Renal pelvis (tissue), 4 donors: ENCODE measurements around the gene SIRPB2. TPM values are rescaled to one million over a fixed set of nuclear protein-coding genes. Genes with fewer than 3 reads are reported as not detected.
"Not testable (repeated sequence)": the region's sequence is repeated elsewhere in the genome, so short reads cannot be mapped to it uniquely, and the experiment has no call there.

Experiments used
- DNase-seq: peaks from one replicate; pipeline ENCODE4 v3.0.0-alpha.2; 2013
- polyA plus RNA-seq, 3 donors: library from polyadenylated mRNA; unstranded; fragments of 120-200 nt; gene quantifications; one replicate each; pipeline ENCODE4 v1.2.1, GENCODE V29; 2013; ENCODE audit not compliant: insufficient read length in 3 of 3

Gene SIRPB2
- polyA plus RNA-seq, 3 donors = 0.80 to 1.1 (median 1.0) TPM

- DNase-seq = no peak
These were observed 9.3 kb upstream of the SIRPB2 start for GRCh38 chr20:1500496-1500895.

GRCh38 chr20:1499528-1500420 is 8.6 kb upstream of the SIRPB2 start:
- no peak for DNase-seq

DNA sequence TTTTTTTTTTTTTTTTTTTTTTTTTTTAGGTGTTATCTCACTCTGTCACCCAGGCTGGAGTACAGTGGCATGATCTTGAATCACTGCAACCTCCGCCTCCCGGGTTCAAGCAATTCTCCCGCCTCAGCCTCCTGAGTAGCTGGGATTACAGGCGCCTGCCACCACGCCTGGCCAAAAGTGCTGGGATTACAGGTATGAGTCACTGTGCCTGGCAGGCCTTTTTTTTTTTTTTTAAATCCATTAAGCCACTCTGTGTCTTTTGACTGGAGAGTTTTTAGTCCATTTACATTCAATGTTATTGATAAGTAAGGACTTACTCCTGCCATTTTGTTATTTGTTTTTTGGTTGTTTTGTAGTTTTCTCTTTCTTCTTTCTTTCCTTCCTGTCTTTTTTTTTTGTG is 6.2 kb upstream of the SIRPB2 start:
- DNase-seq = not testable (repeated sequence)

DNA sequence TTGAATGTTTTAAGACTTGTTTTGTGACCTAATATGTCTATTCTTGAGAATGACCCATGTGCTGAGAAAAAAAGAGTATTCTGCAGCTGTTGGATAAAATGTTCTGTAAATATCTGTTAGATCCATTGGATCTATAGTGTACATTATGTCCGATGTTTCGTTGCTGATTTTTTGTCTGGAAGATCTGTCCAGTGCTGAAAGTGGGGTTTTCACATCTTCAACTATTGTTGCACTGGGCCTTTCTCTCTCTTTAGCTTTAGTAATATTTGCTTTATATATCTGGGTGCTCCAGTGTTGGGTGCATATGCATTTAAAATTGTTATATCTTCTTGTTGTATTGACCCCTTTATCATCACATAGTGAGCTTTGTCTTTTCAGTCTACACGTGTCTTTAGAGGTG is 5.7 kb upstream of the SIRPB2 start:
- no peak for DNase-seq

DNA sequence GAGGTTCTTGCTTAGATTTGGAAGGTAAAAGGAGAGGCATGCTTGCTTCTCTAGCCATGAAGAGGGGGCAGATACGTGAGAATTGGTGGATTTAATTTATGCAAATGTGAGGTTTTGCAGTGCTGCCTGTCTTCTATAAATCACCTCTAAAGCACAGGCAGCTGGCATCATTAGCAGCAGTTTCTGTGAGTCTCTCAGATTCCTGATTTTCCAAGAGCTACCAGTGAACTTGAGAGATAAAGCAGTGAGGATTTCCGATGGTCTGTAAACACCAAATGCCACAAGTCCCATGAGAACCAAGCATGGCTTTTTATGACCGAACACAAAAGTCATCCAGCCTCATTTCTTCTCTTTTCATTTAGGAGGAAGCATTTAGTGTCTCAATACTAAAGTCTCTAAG is 3.2 kb upstream of the SIRPB2 start:
- DNase-seq = no peak

DNA sequence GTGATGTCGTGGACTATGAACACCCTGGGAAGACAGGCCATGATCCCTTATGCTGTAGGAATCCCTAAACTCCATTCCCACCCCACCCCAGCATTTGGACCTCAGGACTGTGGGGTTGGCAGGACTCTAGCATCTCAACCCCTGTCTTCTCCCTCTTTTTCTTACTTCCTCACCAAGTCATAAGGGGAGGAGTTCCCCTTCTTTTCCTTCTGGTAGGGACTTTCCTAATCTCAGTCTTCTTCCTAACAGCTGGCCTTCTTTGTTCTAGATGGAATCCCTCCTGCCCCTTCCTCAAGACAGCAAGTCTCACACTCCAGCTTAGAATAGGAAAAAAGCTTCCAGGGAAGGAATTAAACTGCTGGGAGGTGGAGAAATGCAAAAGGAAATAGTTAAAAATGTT is 2.3 kb upstream of the SIRPB2 start:
- no peak for DNase-seq

GRCh38 chr20:1491860-1492642 is 831 bp upstream of the SIRPB2 start:
- DNase-seq = no peak

DNA sequence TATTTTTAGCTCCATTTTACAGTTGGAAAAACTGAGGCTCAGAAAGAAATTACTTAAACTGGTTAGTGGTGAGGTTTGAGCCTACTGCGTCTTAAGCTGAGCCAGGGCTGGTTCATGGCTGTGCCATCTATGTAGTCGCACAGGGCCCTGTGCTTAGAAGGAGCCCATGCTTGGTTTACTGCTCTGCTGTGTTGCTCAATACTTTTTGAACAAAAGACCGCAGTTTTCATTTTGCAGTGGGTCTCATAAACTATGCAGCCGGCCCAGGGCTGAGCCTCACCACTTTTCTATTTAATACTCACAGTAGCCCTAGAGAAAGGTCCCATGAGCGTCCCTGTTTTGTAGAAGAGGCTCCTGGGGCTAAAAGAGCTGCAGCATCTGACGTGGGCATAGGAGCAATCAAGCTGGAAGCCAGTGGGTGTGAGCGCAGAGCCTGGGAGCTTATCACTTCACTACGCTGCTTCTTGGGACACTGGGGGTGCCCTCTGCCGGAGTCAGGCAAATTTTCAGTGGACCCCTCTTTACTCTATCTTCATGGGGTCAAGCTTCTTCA is 501 bp downstream of the SIRPB2 start:
- no peak for DNase-seq

DNA sequence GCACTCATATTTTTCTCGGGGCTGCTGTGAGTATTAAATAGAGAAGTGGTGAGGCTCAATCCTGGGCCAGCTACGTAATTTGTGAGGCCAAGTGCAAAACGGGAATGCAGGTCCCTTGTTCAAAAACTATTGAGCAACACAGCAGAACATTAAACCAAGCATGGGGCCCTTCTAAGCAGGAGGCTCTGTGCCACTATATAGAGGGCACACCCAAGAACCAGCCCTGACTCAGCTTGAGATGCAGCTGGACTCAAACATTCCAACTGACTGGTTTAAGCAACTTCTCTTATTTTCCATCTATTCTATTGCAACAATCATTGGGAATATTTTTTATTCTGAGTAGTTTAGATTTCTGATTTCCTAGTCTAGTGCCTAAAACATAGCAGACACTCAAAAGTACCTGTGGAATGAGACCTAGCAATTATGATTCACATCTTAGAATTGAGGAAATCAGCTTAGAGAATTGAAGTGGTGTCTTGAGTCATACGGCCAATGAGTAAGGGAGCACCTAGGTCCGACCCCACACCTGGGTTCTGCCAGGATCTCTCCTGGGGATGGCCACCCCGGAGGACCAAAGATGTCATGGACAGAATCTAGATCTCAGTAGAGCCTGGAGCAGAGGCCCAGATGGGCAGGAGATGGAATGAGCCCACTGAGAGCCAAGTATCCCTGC is 1.3 kb downstream of the SIRPB2 start:
- no peak for DNase-seq

GRCh38 chr20:1489325-1489724 is 1.9 kb downstream of the SIRPB2 start:
- no peak for DNase-seq

GRCh38 chr20:1486566-1486965 is 4.7 kb downstream of the SIRPB2 start:
- DNase-seq = no peak

DNA sequence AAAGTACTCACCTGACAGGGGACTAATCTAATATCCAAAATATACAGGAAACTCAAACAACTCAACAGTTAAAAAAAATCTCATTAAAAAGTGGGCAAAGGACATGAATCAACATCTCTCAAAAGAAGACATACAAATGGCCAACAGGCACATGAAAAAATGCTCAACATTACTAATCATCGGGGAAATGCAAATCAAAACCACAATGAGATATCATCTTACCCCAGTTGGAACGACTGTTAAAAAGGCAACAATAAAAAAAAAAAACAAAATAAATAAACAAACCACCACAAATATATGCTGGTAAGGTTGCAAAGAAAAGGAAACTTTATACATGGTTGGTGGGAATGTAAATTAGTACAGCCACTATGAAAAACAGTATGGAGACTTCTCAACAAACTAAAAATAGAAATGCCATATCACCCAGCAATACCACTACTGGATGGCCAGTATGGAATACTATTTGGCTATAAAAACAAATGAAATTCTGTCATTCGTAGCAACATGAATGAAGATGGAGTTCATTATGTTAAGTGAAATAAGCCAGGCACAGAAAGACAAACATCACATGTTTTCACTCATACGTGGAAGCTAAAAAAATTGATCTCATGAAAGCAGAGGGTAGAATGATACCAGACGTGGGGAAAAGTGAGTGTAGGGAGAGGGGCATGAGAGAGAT is 6.6 kb downstream of the SIRPB2 start:
- no peak for DNase-seq

GRCh38 chr20:1479831-1480595 is 11.2 kb downstream of the SIRPB2 start:
- DNase-seq = no peak

- no peak for DNase-seq
These were observed 12.7 kb downstream of the SIRPB2 start for GRCh38 chr20:1478566-1478965.

DNA sequence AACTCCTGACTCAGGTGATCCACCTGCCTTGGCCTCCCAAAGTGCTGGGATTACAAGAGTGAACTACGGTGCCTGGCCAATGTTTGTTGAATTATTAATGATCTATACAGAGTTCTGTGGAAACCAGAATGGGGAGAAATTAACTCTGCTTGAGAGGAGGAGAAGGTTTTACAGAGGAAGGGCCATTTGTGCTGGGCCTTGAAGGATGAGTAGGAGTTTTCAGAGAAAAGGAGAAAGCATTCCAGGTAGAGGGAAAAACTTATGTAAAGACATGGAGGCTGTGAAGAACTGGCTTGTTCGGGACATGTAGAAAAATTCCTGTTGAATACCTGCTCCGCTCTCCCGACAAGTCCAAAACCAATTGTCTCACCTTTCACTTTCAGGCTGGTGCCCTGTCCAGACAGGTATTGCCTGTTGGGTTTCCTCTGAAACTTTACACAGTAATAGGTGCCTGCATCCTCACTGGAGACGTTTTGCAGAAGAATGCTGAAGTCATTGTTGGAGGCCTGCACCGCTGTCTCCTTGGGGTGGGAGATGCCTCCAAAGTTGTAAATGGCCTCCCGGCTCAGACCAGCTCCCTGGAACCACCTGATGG is 13.2 kb downstream of the SIRPB2 start:
- no peak for DNase-seq

GRCh38 chr20:1474817-1475603 is 16.2 kb downstream of the SIRPB2 start:
- no peak for DNase-seq

GRCh38 chr20:1474325-1474724 is 16.9 kb downstream of the SIRPB2 start:
- DNase-seq = no peak

DNA sequence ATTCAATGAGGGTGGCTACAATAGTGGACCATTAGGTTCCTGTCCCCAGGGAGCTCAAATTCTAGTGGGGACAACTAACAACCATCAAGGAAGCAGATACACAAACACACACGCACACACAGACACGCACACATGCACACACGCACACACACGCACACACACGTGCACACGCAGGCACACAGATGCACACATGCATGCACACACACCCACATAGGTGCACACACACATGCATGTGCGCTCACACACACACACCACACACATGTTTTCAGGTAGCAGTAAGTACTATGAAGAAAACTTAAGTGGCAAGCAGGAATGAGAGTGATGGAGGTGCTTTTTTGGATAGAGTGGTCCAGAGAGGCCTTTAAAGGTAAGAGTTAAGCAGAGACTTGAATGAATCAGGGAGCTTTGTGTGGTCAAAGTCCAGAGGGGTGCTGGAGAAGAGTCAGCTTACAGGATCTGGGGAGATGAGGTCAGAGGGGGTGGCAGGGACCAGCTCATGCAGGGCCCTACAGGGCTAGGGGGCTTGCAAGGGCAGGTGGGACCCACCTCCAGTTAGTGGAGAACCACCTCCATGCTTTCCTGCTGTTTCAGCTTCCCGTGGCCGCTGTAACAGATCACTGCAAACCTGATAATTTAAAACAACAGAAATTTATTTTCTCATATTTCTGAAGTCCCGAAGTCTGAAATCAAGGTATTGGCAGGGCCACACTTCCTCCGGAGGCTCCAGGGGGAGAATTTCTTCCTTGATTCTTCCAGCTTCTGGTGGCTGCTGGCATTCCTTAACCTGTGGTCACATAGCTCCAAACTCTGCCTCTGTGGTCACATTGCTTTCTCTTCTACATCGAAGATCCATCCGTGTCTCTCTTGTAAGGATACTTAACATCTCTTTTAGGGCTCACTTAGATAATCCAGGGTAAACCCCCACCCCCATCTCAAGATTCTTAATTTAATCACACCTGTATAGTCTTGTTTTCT is 17.7 kb downstream of the SIRPB2 start:
- DNase-seq = no peak
